ENCODE measurements around the gene CARMIL3.

Gene CARMIL3

GRCh38 chr14:24116128-24116814 lies 64.5 kb downstream of the CARMIL3 start:
- DNase-seq, result no peak

DNA sequence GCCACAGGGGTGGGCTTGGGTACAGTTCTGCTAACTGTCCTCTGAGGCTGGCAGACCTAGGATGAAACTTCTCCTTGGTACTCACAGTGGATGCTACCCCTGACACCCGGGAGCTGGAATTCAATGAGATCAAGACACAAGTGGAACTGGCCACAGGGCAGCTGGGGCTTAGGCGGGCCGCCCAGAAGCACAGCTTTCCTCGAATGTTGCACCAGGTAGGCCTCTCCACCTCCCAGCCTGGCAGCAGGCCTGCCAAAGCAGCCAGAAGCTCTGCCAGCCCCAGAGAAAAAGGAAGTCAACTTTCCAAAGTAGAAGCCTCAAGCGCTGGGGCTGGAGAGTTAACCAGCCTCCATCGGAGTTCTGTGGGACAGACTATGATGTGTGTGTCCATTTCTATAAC lies 65.4 kb downstream of the CARMIL3 start:
- DNase-seq, result no peak
